ENCODE data around the gene CTBP1.

Gene CTBP1

DNA sequence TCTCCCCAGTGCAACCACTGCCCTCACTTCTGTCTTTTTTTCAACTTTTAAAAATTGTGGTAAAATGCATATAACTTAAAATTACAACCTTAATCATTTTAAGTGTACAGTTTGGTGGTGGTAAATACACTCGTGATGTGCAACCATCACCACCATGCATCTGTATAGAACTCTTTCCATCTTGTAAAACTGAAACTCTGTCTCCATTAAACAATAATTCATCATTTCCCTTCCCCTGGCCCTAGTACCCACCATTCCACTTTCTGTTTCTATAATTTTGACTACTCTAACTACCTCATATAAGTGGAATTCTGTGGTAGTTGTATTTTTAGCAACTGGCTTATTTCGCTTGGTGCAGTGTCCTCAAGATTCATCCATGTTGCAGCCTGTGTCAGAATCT is 6.8 kb upstream of the CTBP1 start:
- H2BK12ac ChIP-seq (ENCODE audit: low read length) = no peak overlapping the region
- H2AFZ ChIP-seq (ENCODE audit: insufficient read depth, low read length, poor library complexity) = no peak overlapping the region
- H3K4ac ChIP-seq (ENCODE audit: low read depth, low read length) = no peak overlapping the region
- no peak overlapping the region for H3K27ac ChIP-seq (ENCODE audit: low read depth, low read length)
- no peak overlapping the region for H4K91ac ChIP-seq (ENCODE audit: low read depth, low read length)
- H3K27me3 ChIP-seq (ENCODE audit: insufficient read depth, low read length) = no peaks in the 10 kb centered on the region
- H3K36me3 ChIP-seq (ENCODE audit: control insufficient read depth in 1 of 2, insufficient read depth in 2 of 2, low read length in 2 of 2) = peaks cover 7 to 10% of the 10 kb centered on the region in 2 experiments
- no peak overlapping the region for H3K14ac ChIP-seq (ENCODE audit: low read length)
- H3K9me3 ChIP-seq (ENCODE audit: insufficient read depth, low read depth, low read length) = peaks cover 25% of the 10 kb centered on the region
- no peaks in the 10 kb centered on the region for H3K79me1 ChIP-seq (ENCODE audit: low read length)
- no peak overlapping the region for H3K18ac ChIP-seq (ENCODE audit: low read length)
- no peak overlapping the region for H4K8ac ChIP-seq (ENCODE audit: low read depth, low read length)
- no peak overlapping the region for H3K4me2 ChIP-seq (ENCODE audit: low read length)
- H3K79me2 ChIP-seq (ENCODE audit: control insufficient read depth, insufficient read depth, low read length, poor library complexity) = no peaks in the 10 kb centered on the region
- no peak overlapping the region for H3K23ac ChIP-seq (ENCODE audit: low read length)
- DNase-seq = no peak
- no peaks in the 10 kb centered on the region for H3K4me1 ChIP-seq (ENCODE audit: control insufficient read depth in 1 of 2, insufficient read depth in 2 of 2, low read length in 2 of 2)
- no peak overlapping the region for H2AK5ac ChIP-seq (ENCODE audit: low read length)
- no CpG with 5 or more reads among the region's 2 CpGs for WGBS (ENCODE audit: extremely low coverage, insufficient coverage, insufficient read length)
- no peak overlapping the region for H3K4me3 ChIP-seq (ENCODE audit: low read depth, low read length)
- H2BK120ac ChIP-seq (ENCODE audit: insufficient read depth, low read length, poor library complexity) = no peak overlapping the region
- H4K12ac ChIP-seq (ENCODE audit: low read depth, low read length) = no peak overlapping the region
- no peak overlapping the region for H2BK5ac ChIP-seq (ENCODE audit: low read depth, low read length, poor library complexity)
- H3K9ac ChIP-seq (ENCODE audit: low read length) = no peak overlapping the region

DNA sequence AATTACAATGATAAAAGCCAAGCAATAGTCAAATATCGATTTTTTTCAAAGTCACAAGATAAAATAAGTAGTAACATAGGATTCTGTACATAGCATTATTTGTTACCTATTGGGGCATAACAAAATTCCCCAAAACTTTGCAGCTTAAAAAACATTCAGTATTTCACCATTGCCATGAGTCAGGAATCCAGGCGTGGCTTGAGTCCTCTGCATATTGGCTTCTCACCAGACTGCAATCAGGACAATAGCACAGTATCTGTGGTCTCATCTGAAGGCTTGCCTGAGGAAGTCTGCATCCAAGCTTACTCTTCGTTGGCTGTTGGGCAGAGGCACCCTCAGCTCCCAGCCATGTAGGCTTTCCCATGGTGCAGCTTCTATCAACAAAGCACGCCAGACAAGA is 6.2 kb upstream of the CTBP1 start:
- H3K36me3 ChIP-seq (ENCODE audit: control insufficient read depth in 1 of 2, insufficient read depth in 2 of 2, low read length in 2 of 2) = peaks cover 11 to 12% of the 10 kb centered on the region in 2 experiments
- H3K79me1 ChIP-seq (ENCODE audit: low read length) = no peaks in the 10 kb centered on the region
- H3K4me3 ChIP-seq (ENCODE audit: low read depth, low read length) = no peak overlapping the region
- peaks cover under 1 to 1% of the 10 kb centered on the region in 2 experiments for H3K4me1 ChIP-seq (ENCODE audit: control insufficient read depth in 1 of 2, insufficient read depth in 2 of 2, low read length in 2 of 2)
- H4K12ac ChIP-seq (ENCODE audit: low read depth, low read length) = no peak overlapping the region
- no peak for DNase-seq
- no peak overlapping the region for H3K18ac ChIP-seq (ENCODE audit: low read length)
- no peaks in the 10 kb centered on the region for H3K27me3 ChIP-seq (ENCODE audit: insufficient read depth, low read length)
- H3K27ac ChIP-seq (ENCODE audit: low read depth, low read length) = no peak overlapping the region
- H2AFZ ChIP-seq (ENCODE audit: insufficient read depth, low read length, poor library complexity) = no peak overlapping the region
- no peak overlapping the region for H2BK5ac ChIP-seq (ENCODE audit: low read depth, low read length, poor library complexity)
- H2BK12ac ChIP-seq (ENCODE audit: low read length) = no peak overlapping the region
- H3K79me2 ChIP-seq (ENCODE audit: control insufficient read depth, insufficient read depth, low read length, poor library complexity) = no peaks in the 10 kb centered on the region
- no CpG with 5 or more reads among the region's 4 CpGs for WGBS (ENCODE audit: extremely low coverage, insufficient coverage, insufficient read length)
- no peak overlapping the region for H2AK5ac ChIP-seq (ENCODE audit: low read length)
- no peak overlapping the region for H3K9ac ChIP-seq (ENCODE audit: low read length)
- H3K4me2 ChIP-seq (ENCODE audit: low read length) = no peak overlapping the region
- H3K9me3 ChIP-seq (ENCODE audit: insufficient read depth, low read depth, low read length) = peaks cover 25% of the 10 kb centered on the region
- H4K91ac ChIP-seq (ENCODE audit: low read depth, low read length) = no peak overlapping the region
- H2BK120ac ChIP-seq (ENCODE audit: insufficient read depth, low read length, poor library complexity) = no peak overlapping the region
- no peak overlapping the region for H3K4ac ChIP-seq (ENCODE audit: low read depth, low read length)
- H4K8ac ChIP-seq (ENCODE audit: low read depth, low read length) = no peak overlapping the region
- H3K23ac ChIP-seq (ENCODE audit: low read length) = no peak overlapping the region
- no peak overlapping the region for H3K14ac ChIP-seq (ENCODE audit: low read length)

DNA sequence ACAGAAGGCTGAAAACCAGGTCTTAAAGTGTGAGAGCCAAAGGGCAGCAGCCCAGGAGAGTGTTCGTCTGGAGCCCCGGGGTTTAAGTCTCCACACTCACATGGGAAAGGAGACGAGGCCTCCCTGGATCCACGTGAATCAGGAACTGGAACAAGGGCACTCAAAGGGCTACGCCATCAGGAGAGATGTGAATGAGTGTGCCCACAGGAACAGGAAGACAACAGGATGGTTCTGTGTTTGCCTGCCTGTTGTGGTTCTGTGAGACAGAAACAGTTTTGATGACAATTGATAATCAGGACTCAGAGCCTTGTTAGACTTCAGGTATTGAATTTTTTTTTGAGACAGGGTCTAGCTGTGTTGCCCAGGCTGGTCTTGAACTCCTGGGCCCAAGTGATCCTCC is 4.9 kb upstream of the CTBP1 start:
- Histone ChIP-seq H4K8ac (ENCODE audit: low read depth, low read length) (no peak overlapping the region), H2BK12ac (ENCODE audit: low read length) (no peak overlapping the region), H3K36me3 (ENCODE audit: control insufficient read depth in 1 of 2, insufficient read depth in 2 of 2, low read length in 2 of 2) (peaks cover 11 to 13% of the 10 kb centered on the region in 2 experiments), H3K79me1 (ENCODE audit: low read length) (peaks cover 7% of the 10 kb centered on the region), H3K27ac (ENCODE audit: low read depth, low read length) (no peak overlapping the region), H3K9ac (ENCODE audit: low read length) (no peak overlapping the region), H3K27me3 (ENCODE audit: insufficient read depth, low read length) (no peaks in the 10 kb centered on the region), H3K4me2 (ENCODE audit: low read length) (no peak overlapping the region), H3K14ac (ENCODE audit: low read length) (no peak overlapping the region), H3K4ac (ENCODE audit: low read depth, low read length) (no peak overlapping the region), H3K23ac (ENCODE audit: low read length) (no peak overlapping the region), H4K91ac (ENCODE audit: low read depth, low read length) (no peak overlapping the region), H2AK5ac (ENCODE audit: low read length) (no peak overlapping the region), H3K9me3 (ENCODE audit: insufficient read depth, low read depth, low read length) (peaks cover 28% of the 10 kb centered on the region), H2BK5ac (ENCODE audit: low read depth, low read length, poor library complexity) (no peak overlapping the region), H4K12ac (ENCODE audit: low read depth, low read length) (no peak overlapping the region), H3K4me1 (ENCODE audit: control insufficient read depth in 1 of 2, insufficient read depth in 2 of 2, low read length in 2 of 2) (peaks cover 6 to 9% of the 10 kb centered on the region in 2 experiments), H3K18ac (ENCODE audit: low read length) (no peak overlapping the region), H2BK120ac (ENCODE audit: insufficient read depth, low read length, poor library complexity) (no peak overlapping the region), H2AFZ (ENCODE audit: insufficient read depth, low read length, poor library complexity) (no peak overlapping the region), H3K4me3 (ENCODE audit: low read depth, low read length) (no peak overlapping the region), H3K79me2 (ENCODE audit: control insufficient read depth, insufficient read depth, low read length, poor library complexity) (peaks cover 6% of the 10 kb centered on the region)
- WGBS (ENCODE audit: extremely low coverage, insufficient coverage, insufficient read length) = no CpG with 5 or more reads among the region's 5 CpGs
- DNase-seq = no peak

DNA sequence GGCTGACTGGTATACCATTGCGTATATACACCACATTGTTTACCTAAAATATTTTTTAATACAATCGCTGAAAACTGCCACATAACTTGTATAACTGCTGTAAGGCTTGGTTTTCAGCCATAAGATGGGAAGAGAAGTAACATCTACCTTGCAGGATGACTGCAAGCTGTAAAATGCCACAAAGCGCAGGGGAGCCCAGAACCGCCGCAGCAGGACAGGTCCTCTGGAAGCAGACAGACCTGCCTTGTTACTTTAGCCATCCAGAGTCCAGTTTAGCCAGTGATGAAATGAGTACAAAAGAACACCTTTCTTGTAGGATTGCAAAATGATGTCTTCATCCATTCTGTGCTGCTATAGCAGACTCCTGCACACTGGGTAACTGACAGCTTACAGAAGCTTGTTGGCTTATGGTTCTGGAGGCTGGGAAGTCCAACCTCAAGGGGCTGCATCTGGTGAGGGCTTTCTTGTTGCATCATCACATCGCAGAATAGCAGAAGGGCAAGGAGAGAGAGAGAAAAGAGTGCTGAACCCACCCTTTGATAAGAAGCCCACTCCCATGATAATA is 4.1 kb upstream of the CTBP1 start:
- Histone ChIP-seq H4K91ac (ENCODE audit: low read depth, low read length) (no peak overlapping the region), H3K23ac (ENCODE audit: low read length) (no peak overlapping the region), H3K27ac (ENCODE audit: low read depth, low read length) (no peak overlapping the region), H3K79me2 (ENCODE audit: control insufficient read depth, insufficient read depth, low read length, poor library complexity) (peaks cover 8% of the 10 kb centered on the region), H3K79me1 (ENCODE audit: low read length) (peaks cover 12% of the 10 kb centered on the region), H3K18ac (ENCODE audit: low read length) (no peak overlapping the region), H3K4ac (ENCODE audit: low read depth, low read length) (no peak overlapping the region), H2BK120ac (ENCODE audit: insufficient read depth, low read length, poor library complexity) (no peak overlapping the region), H3K9ac (ENCODE audit: low read length) (no peak overlapping the region), H4K8ac (ENCODE audit: low read depth, low read length) (no peak overlapping the region), H3K14ac (ENCODE audit: low read length) (no peak overlapping the region), H3K4me1 (ENCODE audit: control insufficient read depth in 1 of 2, insufficient read depth in 2 of 2, low read length in 2 of 2) (peaks cover 6 to 9% of the 10 kb centered on the region in 2 experiments), H3K4me3 (ENCODE audit: low read depth, low read length) (no peak overlapping the region), H2AK5ac (ENCODE audit: low read length) (no peak overlapping the region), H2AFZ (ENCODE audit: insufficient read depth, low read length, poor library complexity) (no peak overlapping the region), H3K4me2 (ENCODE audit: low read length) (no peak overlapping the region), H2BK5ac (ENCODE audit: low read depth, low read length, poor library complexity) (no peak overlapping the region), H3K9me3 (ENCODE audit: insufficient read depth, low read depth, low read length) (peaks cover 28% of the 10 kb centered on the region), H3K36me3 (ENCODE audit: control insufficient read depth in 1 of 2, insufficient read depth in 2 of 2, low read length in 2 of 2) (peaks cover 11 to 13% of the 10 kb centered on the region in 2 experiments), H4K12ac (ENCODE audit: low read depth, low read length) (no peak overlapping the region), H2BK12ac (ENCODE audit: low read length) (no peak overlapping the region), H3K27me3 (ENCODE audit: insufficient read depth, low read length) (no peaks in the 10 kb centered on the region)
- no peak for DNase-seq
- WGBS (ENCODE audit: extremely low coverage, insufficient coverage, insufficient read length) = no CpG with 5 or more reads among the region's 6 CpGs

All from trophoblast cell (in vitro differentiated cells and primary cell).